ENCODE results near the gene PTGDR2. TPM values are rescaled to one million over a fixed set of nuclear protein-coding genes. Genes with fewer than 3 reads are reported as not detected.

PTGDR2 gene
- total RNA-seq, 4 donors from 2014 or later, result 0.21 to 4.6 (median 0.49) TPM; not detected in 1

- Histone ChIP-seq H3K4me1 (no peaks in the 10 kb centered on the region), H3K36me3 (no peaks in the 10 kb centered on the region), H3K27me3 (no peaks in the 10 kb centered on the region), H3K4me3 (no peak overlapping the region), H3K27ac (no peak overlapping the region), H3K9me3 (no peaks in the 10 kb centered on the region)
- no peak for DNase-seq
- intact Hi-C loops (cut with DNase I; ENCODE audit: low total_unique reads), result no loop called here
- TF ChIP-seq, protein P1, sequence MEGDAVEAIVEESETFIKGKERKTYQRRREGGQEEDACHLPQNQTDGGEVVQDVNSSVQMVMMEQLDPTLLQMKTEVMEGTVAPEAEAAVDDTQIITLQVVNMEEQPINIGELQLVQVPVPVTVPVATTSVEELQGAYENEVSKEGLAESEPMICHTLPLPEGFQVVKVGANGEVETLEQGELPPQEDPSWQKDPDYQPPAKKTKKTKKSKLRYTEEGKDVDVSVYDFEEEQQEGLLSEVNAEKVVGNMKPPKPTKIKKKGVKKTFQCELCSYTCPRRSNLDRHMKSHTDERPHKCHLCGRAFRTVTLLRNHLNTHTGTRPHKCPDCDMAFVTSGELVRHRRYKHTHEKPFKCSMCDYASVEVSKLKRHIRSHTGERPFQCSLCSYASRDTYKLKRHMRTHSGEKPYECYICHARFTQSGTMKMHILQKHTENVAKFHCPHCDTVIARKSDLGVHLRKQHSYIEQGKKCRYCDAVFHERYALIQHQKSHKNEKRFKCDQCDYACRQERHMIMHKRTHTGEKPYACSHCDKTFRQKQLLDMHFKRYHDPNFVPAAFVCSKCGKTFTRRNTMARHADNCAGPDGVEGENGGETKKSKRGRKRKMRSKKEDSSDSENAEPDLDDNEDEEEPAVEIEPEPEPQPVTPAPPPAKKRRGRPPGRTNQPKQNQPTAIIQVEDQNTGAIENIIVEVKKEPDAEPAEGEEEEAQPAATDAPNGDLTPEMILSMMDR (IDR thresholded peaks at IDR 0.05), result no peak
- no peak for TF ChIP-seq POLR2A (IDR thresholded peaks at IDR 0.05)
These were observed 1.9 kb upstream of the PTGDR2 start for GRCh38 chr11:60857378-60858232.

DNA sequence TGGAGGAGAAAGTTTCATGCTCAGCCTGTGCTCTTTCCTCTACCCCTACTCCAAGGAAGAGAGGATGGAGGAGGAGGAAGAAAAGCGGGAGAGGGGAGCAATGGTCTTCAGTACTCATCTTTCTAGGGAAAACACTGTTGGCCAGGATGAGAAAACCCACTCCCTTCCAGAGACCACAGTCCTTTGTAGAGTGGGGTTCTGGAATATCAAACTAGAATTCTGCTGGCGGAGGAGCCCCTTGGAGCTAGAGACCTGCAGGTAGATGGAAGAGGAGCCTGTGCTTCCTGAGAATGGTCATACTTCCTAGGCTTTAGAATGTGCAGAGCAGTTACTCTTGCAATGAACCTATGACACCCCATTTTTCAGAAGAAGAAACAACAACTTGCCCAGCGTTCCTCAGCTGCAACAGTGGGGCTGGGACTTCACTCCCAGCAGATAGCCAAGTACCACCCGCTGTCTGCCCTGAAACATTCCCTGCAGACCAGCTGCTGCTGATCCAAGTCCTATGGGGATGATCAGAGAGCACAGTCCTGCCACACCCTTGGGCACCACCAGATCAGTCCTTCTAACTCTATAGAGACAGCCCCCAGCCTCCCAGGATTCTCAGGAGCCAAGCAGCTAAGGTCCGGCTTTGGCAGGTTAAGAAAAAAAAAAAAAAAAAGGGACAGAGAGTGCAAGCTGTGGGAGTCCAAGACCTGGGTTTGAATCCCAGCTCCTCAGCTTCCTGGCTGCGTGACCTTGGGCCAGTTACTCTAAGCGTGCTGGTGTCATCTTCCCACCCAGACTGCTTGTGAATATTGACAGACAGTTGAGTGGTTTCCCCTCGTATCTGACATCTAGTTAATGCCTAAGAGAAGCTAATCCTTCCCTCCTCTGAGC is 664 bp downstream of the PTGDR2 start:
- DNase-seq, result no peak
- intact Hi-C loops (cut with DNase I; ENCODE audit: low total_unique reads), result no loop called here
- TF ChIP-seq POLR2A (IDR thresholded peaks at IDR 0.05), result no peak
- TF ChIP-seq, protein P1 (IDR thresholded peaks at IDR 0.05), result no peak

GRCh38 chr11:60854140-60854846 is 1.5 kb downstream of the PTGDR2 start:
- Histone ChIP-seq H3K4me3 (no peak overlapping the region), H3K4me1 (no peaks in the 10 kb centered on the region), H3K27ac (no peak overlapping the region), H3K9me3 (no peaks in the 10 kb centered on the region), H3K27me3 (no peaks in the 10 kb centered on the region), H3K36me3 (no peaks in the 10 kb centered on the region)
- no peak for DNase-seq
- TF ChIP-seq, protein P1 (IDR thresholded peaks at IDR 0.05), result no peak
- no peak for TF ChIP-seq POLR2A (IDR thresholded peaks at IDR 0.05)
- intact Hi-C loops (cut with DNase I; ENCODE audit: low total_unique reads), result no loop called here

More for the DNA sequence above, 664 bp downstream of the PTGDR2 start:
- H3K4me1 ChIP-seq, result no peaks in the 10 kb centered on the region
- H3K27me3 ChIP-seq, result no peaks in the 10 kb centered on the region
- H3K27ac ChIP-seq, result no peak overlapping the region
- no peaks in the 10 kb centered on the region for H3K36me3 ChIP-seq
- H3K9me3 ChIP-seq, result no peaks in the 10 kb centered on the region
- no peak overlapping the region for H3K4me3 ChIP-seq

GRCh38 chr11:60852982-60853950 is 2.5 kb downstream of the PTGDR2 start:
- no peaks in the 10 kb centered on the region for H3K36me3 ChIP-seq
- H3K27me3 ChIP-seq, result no peaks in the 10 kb centered on the region
- no peak overlapping the region for H3K27ac ChIP-seq
- H3K4me3 ChIP-seq, result no peak overlapping the region
- no peaks in the 10 kb centered on the region for H3K9me3 ChIP-seq
- H3K4me1 ChIP-seq, result no peaks in the 10 kb centered on the region
- intact Hi-C loops (cut with DNase I; ENCODE audit: low total_unique reads), result no loop called here
- no peak for TF ChIP-seq POLR2A (IDR thresholded peaks at IDR 0.05)
- TF ChIP-seq, protein P1 (IDR thresholded peaks at IDR 0.05), result no peak
- DNase-seq, result no peak

Data from uterus (tissue), 4 donors.